Stimulated activated CD4-positive, alpha-beta T cell treated with anti-CD3 and anti-CD28 coated beads, Interleukin-2, amount 100 ng/mL, for 24 hours (primary cell): ENCODE results near the gene C11orf87.

Source experiments
- DNase-seq, 2 donors: peaks; one replicate each; pipeline ENCODE4 v3.0.0-alpha.2; 2020

Gene C11orf87

GRCh38 chr11:109454857-109455256 lies 32.9 kb downstream of the C11orf87 start:
- no peak for DNase-seq
